KMS-11 (cell line): ENCODE data around the gene LMOD2.

Experiments used
- H2AFZ ChIP-seq: fragments of 200-600 bp; sonication (generic); 2 replicates; pipeline ENCODE4 v1.6.1; 2016; ENCODE audit warnings: antibody characterized with exemption, mixed run types, low read depth
- H3K27ac ChIP-seq: fragments of 200-600 bp; sonication (generic); 2 replicates; pipeline ENCODE4 v1.6.1; 2016; ENCODE audit warnings: mild to moderate bottlenecking, mixed run types
- H3K27me3 ChIP-seq: fragments of 200-600 bp; sonication (generic); 2 replicates; pipeline ENCODE4 v1.6.1; 2017; ENCODE audit warnings: mild to moderate bottlenecking, low read depth, mixed run types, moderate library complexity; ENCODE audit not compliant: insufficient read depth
- H3K36me3 ChIP-seq: fragments of 200-600 bp; sonication (generic); 2 replicates; pipeline ENCODE4 v1.6.1; 2017; ENCODE audit warnings: mild to moderate bottlenecking, mixed run types; ENCODE audit not compliant: insufficient read depth
- H3K4me1 ChIP-seq: fragments of 200-600 bp; sonication (generic); 2 replicates; pipeline ENCODE4 v1.6.1; 2016; ENCODE audit warnings: mild to moderate bottlenecking, low read depth, mixed run types; ENCODE audit not compliant: poor library complexity, severe bottlenecking
- H3K4me2 ChIP-seq: fragments of 200-600 bp; sonication (generic); 2 replicates; pipeline ENCODE4 v1.7.0; 2016; ENCODE audit warnings: mild to moderate bottlenecking, mixed run types
- H3K4me3 ChIP-seq: fragments of 200-600 bp; sonication (generic); IDR thresholded peaks from 2 replicates; pipeline ENCODE4 v1.6.1; 2017; ENCODE audit warnings: low read depth, low read length, mixed read lengths; ENCODE audit not compliant: insufficient read depth
- H3K79me2 ChIP-seq: fragments of 200-600 bp; sonication (generic); 2 replicates; pipeline ENCODE4 v1.6.1; 2016; ENCODE audit warnings: low read depth, mixed run types; ENCODE audit not compliant: insufficient read depth
- H3K9ac ChIP-seq: fragments of 200-600 bp; sonication (generic); 2 replicates; pipeline ENCODE4 v1.6.1; 2016; ENCODE audit warnings: mild to moderate bottlenecking, mixed run types
- H4K20me1 ChIP-seq: fragments of 200-600 bp; sonication (generic); 2 replicates; pipeline ENCODE4 v1.6.1; 2016; ENCODE audit warnings: mild to moderate bottlenecking, mixed run types; ENCODE audit not compliant: insufficient read depth
- TF ChIP-seq, protein P1 (sequence below): fragments of 200-600 bp; sonication (generic); conservative IDR thresholded peaks from 2 replicates; pipeline ENCODE4 v1.6.1; 2017; ENCODE audit warnings: low read depth, mild to moderate bottlenecking, antibody characterized with exemption, low read length, moderate library complexity, mixed read lengths

Gene LMOD2

DNA sequence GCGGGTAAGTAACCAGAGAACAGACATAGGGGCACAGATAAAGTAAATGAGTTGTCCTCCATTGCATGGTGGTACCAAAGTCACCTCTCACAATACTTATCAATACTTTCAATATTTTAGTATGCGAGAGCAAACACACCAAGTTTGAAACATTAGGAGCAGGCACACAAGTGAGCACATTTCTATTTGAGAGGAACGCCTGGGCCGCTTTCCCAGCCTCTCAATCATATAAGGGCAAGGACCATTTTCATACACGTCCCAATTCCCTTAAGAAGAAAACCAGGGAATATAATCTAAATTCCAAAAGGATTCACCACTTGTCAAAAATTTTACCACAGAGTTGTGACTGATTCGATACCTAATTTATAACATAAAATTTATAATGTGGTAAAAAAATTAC lies 7.5 kb downstream of the LMOD2 start:
- H3K36me3 ChIP-seq = no peaks in the 10 kb centered on the region
- no peaks in the 10 kb centered on the region for H3K79me2 ChIP-seq
- no peak overlapping the region for H3K9ac ChIP-seq
- H3K4me2 ChIP-seq = no peak overlapping the region
- no peaks in the 10 kb centered on the region for H3K4me1 ChIP-seq
- no peak overlapping the region for H2AFZ ChIP-seq
- H3K27ac ChIP-seq = no peak overlapping the region
- H3K4me3 ChIP-seq = no peak overlapping the region
- TF ChIP-seq, protein P1, sequence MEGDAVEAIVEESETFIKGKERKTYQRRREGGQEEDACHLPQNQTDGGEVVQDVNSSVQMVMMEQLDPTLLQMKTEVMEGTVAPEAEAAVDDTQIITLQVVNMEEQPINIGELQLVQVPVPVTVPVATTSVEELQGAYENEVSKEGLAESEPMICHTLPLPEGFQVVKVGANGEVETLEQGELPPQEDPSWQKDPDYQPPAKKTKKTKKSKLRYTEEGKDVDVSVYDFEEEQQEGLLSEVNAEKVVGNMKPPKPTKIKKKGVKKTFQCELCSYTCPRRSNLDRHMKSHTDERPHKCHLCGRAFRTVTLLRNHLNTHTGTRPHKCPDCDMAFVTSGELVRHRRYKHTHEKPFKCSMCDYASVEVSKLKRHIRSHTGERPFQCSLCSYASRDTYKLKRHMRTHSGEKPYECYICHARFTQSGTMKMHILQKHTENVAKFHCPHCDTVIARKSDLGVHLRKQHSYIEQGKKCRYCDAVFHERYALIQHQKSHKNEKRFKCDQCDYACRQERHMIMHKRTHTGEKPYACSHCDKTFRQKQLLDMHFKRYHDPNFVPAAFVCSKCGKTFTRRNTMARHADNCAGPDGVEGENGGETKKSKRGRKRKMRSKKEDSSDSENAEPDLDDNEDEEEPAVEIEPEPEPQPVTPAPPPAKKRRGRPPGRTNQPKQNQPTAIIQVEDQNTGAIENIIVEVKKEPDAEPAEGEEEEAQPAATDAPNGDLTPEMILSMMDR = no peak
- no peaks in the 10 kb centered on the region for H3K27me3 ChIP-seq
- no peaks in the 10 kb centered on the region for H4K20me1 ChIP-seq

DNA sequence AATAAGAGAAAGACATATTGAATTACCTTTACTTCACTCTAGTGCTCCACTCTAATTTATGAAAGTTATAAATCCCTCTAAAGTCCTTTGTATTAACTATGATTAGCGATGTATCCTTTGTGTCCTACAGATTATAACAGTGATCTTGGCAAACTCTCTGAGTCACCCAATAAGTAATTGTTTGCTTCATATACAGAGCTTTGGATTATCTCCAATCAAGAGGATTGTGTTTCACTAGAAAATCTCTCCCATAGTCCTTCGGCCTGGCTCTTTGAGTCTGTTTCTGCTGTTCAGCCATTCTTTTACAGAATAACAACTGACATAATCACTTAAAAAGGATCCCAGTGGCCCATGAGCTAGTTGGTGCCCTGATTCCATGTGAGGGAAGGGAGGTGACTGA lies 9.5 kb downstream of the LMOD2 start:
- no peaks in the 10 kb centered on the region for H3K36me3 ChIP-seq
- H3K4me2 ChIP-seq = no peak overlapping the region
- TF ChIP-seq, protein P1 = no peak
- H3K4me3 ChIP-seq = no peak overlapping the region
- H3K27ac ChIP-seq = no peak overlapping the region
- no peaks in the 10 kb centered on the region for H4K20me1 ChIP-seq
- H3K79me2 ChIP-seq = no peaks in the 10 kb centered on the region
- no peaks in the 10 kb centered on the region for H3K4me1 ChIP-seq
- no peaks in the 10 kb centered on the region for H3K27me3 ChIP-seq
- no peak overlapping the region for H2AFZ ChIP-seq
- no peak overlapping the region for H3K9ac ChIP-seq

DNA sequence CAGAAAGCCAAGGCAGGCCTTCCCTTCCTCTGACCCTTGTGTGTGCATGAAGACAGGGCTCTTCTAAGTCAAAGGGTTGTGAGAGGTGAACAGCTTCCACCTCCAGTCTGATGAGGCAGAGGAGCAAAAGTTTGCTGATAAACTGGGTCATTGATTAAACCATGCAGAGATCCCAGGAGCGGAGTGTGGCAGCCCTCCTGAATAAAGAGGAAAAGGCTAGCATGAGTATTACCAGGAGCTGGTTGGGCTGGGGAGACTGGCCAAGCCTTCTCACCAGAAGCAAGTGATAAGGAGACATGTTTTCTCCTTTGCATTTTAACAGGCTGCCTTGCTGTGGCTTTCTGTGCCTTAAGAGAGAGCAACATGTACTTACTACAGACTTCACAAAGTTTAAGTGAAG lies 10.2 kb downstream of the LMOD2 start:
- H3K36me3 ChIP-seq = no peaks in the 10 kb centered on the region
- no peak overlapping the region for H2AFZ ChIP-seq
- no peaks in the 10 kb centered on the region for H4K20me1 ChIP-seq
- no peaks in the 10 kb centered on the region for H3K27me3 ChIP-seq
- TF ChIP-seq, protein P1 = no peak
- H3K4me3 ChIP-seq = no peak overlapping the region
- H3K4me1 ChIP-seq = no peaks in the 10 kb centered on the region
- H3K79me2 ChIP-seq = no peaks in the 10 kb centered on the region
- H3K9ac ChIP-seq = no peak overlapping the region
- H3K27ac ChIP-seq = no peak overlapping the region
- no peak overlapping the region for H3K4me2 ChIP-seq

DNA sequence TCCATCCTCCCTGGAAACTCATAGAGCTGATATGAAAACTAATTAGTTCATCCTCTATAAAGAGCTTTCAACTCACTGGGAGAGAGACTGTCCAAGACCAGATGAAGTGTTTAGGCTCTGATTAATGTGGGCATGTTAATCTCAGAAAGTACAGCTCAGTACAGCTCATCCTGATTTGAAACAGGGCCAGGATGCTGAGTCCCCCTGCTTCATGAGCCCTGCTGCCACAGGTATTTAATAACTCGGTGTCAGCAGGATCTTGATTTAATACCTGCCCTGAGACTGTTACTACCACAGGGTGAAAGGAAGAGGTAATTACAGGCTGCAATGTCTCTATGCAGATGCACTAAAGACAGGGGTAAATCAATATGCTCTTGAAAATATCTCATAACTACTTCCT lies 10.8 kb downstream of the LMOD2 start:
- Histone ChIP-seq H3K4me1 (no peaks in the 10 kb centered on the region), H2AFZ (no peak overlapping the region), H3K4me3 (no peak overlapping the region), H3K36me3 (no peaks in the 10 kb centered on the region), H3K9ac (no peak overlapping the region), H3K27me3 (no peaks in the 10 kb centered on the region), H4K20me1 (no peaks in the 10 kb centered on the region), H3K79me2 (no peaks in the 10 kb centered on the region), H3K27ac (no peak overlapping the region), H3K4me2 (no peak overlapping the region)
- TF ChIP-seq, protein P1 = no peak

DNA sequence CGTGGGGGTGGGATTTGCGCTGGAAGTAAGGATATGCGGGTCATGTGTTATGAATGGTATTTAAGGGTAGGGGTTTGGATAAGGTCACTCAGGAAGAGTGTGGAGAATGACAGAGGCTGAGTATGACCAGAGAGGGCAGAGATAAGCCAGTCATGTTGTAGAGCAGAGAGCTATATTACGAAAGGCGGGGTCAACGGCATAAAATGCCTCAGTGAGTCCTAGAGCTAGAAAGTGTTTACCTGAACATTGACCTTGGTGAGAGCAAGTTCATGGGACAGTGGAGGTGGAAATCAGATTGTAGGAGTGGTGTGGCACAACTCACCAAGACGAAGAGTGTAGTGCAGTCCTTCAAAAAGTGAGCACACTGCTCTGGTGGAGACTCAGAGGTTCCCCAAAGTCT lies 13.8 kb downstream of the LMOD2 start:
- no peak overlapping the region for H3K27ac ChIP-seq
- no peaks in the 10 kb centered on the region for H3K4me1 ChIP-seq
- no peak overlapping the region for H3K9ac ChIP-seq
- no peak overlapping the region for H3K4me2 ChIP-seq
- H3K27me3 ChIP-seq = no peaks in the 10 kb centered on the region
- no peak overlapping the region for H3K4me3 ChIP-seq
- H2AFZ ChIP-seq = no peak overlapping the region
- H3K36me3 ChIP-seq = no peaks in the 10 kb centered on the region
- no peaks in the 10 kb centered on the region for H4K20me1 ChIP-seq
- TF ChIP-seq, protein P1 = no peak
- H3K79me2 ChIP-seq = no peaks in the 10 kb centered on the region
